Cortex of kidney (tissue), 1 donor: Measurements from ENCODE around the gene TPSD1.
"Not testable (repeated sequence)": the region's sequence is repeated elsewhere in the genome, so short reads cannot be mapped to it uniquely, and the experiment has no call there.

ENCODE experiments used
- DNase-seq: peaks from one replicate; lab custom pipeline; 2025; lab: John Stamatoyannopoulos, UW

Gene TPSD1

GRCh38 chr16:1282324-1282973 is 26.6 kb downstream of the TPSD1 start:
- DNase-seq, result no peak

GRCh38 chr16:1283296-1283695 is 27.4 kb downstream of the TPSD1 start:
- DNase-seq, result no peak

DNA sequence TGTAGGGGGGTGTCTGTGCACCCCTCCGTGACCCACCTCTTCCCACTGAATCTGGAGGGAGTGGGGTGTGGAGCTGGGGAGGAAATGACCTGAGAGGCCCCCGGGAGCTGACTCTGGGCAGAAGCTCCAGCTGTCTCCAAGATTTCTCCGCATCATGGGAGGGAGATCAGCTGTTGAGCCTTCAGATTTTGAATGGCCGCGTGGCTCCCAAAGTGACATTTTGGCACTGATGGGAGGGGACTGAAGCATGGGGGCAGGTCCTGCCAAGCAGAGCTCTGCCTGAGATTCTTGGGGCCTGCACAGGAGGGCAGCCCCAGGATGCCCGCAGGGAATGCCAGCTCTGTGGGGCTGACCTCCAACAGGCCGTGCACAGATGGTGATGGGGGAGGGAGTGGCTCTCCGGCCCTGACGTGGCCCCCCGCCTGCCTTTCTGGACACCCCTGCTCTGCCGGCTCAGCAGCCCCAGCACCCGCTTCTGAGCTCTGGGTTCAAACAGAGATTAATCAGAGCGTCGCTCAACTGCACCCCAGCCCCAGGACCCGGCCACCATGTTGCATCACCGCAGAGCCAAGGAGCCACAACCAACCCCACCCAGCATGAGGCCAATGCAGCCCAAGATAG is 28.2 kb downstream of the TPSD1 start:
- no peak for DNase-seq

- DNase-seq, result no peak
Measured at GRCh38 chr16:1285669-1286512, 30.0 kb downstream of the TPSD1 start.

GRCh38 chr16:1286513-1287094 is 30.7 kb downstream of the TPSD1 start:
- no peak for DNase-seq

GRCh38 chr16:1287982-1288670 is 32.3 kb downstream of the TPSD1 start:
- DNase-seq, result no peak

DNA sequence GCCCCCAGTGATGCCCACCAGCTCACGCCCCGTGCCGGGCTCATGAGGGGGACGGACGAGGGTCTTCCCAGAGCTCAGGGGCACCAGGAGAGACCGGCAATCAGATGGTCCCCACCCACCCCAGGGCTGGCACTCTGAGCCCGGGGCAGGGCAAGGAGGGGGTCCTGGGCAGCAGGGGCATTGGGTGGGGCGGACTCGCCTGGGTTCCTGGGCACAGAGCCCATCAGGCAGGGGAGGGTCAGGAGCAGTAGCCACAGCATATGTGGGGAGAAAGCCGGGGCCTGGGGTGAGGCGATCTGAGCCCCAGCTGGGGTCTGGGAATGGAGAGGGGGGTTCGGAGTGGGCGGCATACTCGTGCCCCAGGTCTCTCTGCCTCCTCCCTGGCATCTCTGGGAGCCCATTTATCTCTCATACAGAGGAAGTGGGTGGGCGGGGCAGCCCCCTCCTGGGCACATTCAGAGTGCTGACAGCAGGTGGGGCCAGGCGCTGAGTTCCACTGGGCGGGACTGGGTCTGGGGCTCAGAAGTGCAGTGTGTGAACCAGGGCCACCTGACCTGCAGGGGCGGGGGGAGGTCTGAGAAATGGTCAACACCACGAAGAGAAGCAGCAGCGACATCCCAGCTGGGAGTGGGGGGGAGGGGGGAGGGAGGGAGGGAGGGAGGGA is 33.1 kb downstream of the TPSD1 start:
- DNase-seq, result no peak

DNA sequence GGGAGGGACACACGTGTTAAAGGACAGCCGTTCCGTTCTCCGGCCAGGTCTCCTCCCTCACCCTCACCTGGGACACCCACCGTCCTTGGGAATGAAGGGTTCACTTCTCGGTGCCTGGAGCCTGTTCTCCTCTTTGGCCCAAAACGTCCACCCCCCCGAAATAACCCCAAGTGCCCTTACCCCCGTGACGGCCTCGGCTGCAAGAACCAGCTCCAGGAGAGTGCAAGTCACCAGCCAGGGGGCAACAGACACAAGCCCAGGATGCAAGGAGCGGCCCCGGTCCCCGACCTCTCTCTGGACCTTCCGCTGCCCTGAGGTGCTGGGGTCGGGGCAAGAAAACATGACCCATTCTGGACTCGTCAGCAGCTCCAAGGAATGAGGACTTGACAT is 33.6 kb downstream of the TPSD1 start:
- no peak for DNase-seq

DNA sequence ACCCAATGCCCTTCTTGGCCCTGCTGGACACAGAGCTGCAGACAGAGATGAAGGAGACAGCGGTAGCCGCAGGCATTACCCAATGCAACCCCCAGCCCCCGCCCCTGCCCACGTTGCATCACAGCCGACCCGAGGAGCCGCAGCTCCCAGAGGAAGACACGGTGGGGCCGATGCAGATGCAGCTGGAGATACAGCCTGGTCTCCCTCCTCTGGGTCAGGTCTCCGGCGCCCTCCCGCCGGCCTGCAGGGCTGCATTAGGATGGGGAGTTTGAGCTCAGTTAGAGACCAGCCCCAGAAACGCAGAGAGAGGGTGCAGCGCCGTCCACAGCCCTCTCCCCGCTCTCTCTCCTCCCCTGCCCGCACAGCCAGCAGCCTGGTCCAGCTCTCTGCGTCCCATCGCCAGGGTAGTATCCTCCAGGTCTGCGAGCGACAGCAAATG is 34.2 kb downstream of the TPSD1 start:
- no peak for DNase-seq

DNA sequence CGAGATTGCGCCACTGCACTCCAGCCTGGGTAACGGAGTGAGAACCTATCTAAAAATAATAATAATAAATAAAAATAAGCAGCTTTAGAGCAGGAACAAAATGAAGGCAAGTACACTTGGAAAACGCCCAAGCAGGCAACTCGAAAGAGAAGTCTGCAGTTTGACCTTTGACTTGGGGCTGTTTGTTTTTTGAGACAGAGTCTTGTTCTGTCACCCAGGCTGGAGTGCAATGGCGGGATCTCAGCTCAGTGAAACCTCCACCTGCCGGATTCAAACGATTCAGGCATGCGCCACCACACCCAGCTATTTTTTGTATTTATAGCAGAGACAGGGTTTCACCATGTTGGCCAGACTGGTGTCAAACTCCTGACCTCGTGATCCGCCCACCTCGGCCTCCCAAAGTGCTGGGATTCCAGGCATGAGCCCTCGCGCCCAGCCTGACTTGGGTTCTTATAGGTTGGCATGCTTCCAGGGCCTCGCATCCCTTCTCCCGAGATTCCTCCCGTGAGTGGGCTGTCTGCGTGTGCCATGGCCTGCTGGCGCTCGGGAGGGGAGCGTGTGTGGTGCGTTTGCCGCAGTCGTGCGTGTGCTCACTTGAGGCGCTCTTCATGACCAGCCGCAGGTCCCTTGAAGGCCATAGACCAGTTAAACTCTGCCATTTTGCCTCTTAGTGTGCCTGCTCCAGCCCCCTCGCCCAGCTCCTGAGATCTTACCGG is 35.1 kb downstream of the TPSD1 start:
- no peak for DNase-seq

- DNase-seq, result no peak
Measured at GRCh38 chr16:1291576-1291974, 35.7 kb downstream of the TPSD1 start.

DNA sequence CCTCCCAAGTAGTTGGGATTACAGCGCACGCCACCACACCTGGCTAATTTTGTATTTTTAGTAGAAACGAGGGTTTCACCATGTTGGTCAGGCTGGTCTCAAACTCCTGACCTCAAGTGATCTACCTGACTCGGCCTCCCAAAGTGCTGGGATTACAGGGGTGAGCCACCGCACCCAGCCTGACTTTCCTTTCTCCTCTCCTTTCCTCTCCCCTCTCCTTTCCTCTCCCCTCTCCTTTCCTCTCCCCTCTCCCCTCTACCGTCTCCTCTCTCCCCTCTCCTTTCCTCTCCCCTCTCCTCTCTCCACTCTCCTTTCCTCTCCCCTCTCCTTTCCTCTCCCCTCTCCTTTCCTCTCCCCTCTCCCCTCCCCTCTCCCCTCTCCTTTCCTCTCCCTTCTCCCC is 36.3 kb downstream of the TPSD1 start:
- DNase-seq, result not testable (repeated sequence)

DNA sequence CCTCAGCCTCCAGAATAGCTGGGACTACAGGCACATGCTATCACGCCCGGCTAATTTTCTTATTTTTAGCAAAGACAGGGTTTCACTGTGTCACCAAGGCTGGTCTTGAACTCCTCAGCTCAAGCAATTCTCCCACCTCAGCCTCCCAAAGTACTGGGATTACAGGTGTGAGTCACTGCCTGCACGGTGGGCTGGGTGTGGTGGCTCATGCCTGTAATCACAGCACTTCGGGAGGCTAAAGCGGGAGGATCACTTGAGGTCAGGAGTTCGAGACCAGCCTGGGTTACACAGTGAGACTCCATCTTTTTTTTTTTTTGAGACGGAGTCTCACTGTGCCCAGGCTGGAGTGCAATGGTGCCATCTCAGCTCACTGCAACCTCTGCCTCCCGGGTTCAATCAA is 36.9 kb downstream of the TPSD1 start:
- DNase-seq, result not testable (repeated sequence)

DNA sequence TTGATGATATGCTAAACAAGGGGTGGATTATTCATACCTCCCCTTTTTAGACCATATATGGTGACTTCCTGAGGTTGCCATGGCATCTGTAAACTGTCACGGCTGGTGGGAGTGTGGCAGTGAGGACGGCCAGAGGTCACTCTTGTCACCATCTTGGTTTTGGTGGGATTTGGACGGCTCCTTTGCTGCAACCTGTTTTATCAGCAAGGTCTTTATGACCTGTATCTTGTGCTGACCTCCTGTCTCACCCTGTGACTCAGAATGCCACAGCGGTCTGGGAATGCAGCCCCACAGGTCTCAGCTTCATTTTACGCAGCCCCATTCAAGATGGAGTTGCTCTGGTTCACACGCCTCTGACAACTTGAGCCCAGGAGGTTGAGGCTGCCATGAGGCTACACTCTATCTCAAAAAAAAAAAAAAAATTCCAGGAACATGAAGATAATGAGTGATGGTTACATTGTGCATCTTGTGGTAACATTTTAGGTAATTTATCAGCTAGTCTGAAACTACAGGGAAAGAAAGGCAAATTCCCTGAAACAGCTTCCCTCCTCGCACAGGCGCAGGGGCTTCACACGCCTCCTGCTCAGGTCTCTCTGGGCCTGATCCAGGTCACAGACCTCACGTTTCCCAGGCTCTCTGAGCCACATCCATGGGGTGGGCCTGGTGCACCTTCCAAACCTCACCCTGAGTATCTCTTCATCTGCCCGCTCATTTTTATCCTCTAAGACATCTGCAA is 38.2 kb downstream of the TPSD1 start:
- DNase-seq, result no peak

- no peak for DNase-seq
Measured at GRCh38 chr16:1295465-1295864, 39.6 kb downstream of the TPSD1 start.

DNA sequence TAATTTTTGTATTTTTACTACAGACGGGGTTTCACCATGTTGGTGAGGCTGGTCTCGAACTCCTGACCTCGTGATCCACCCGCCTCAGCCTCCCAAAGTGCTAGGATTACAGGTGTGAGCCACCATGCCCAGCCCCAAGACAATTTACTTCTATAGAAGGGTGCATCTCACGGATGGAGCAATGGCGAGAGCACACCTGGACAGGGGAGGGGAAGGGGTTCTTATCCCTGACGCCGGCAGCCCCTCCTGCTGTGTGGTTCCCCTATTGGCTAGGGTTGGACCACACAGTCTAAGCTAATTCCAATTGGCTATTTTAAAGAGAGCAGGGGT is 40.8 kb downstream of the TPSD1 start:
- DNase-seq, result not testable (repeated sequence)

DNA sequence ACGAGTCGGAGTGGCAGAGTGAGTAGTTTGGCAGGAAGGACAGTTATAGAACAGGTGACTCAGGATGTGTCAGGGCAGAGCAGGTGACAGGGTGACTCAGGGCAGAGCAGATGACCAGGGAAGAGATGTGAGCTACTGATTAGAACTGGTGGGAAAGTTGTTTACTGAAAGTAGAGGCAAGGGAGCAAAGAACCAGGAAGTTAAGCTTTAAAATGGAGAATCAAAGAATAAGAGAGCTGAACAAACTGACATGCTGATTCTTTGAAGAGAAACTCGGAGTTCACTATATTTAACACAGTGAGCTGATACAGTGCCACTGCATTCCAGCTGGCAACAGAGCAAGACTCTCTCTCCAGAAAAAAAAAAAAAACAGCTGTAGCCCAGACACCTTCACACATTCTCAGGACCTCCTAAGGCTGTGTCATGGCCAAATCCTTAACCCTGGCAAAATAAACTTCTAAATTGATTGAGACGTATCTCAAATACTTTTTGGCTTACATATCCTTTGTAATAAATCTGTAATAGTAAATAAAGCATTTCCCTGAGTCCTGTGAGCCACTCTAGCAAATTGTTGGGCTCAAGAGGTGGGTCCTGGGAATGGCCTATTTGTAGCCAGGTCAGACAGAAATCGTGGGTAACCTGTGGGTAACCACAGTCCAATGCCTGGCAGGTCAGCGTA is 41.3 kb downstream of the TPSD1 start:
- no peak for DNase-seq

- DNase-seq, result no peak
Measured at GRCh38 chr16:1298406-1298805, 42.5 kb downstream of the TPSD1 start.

DNA sequence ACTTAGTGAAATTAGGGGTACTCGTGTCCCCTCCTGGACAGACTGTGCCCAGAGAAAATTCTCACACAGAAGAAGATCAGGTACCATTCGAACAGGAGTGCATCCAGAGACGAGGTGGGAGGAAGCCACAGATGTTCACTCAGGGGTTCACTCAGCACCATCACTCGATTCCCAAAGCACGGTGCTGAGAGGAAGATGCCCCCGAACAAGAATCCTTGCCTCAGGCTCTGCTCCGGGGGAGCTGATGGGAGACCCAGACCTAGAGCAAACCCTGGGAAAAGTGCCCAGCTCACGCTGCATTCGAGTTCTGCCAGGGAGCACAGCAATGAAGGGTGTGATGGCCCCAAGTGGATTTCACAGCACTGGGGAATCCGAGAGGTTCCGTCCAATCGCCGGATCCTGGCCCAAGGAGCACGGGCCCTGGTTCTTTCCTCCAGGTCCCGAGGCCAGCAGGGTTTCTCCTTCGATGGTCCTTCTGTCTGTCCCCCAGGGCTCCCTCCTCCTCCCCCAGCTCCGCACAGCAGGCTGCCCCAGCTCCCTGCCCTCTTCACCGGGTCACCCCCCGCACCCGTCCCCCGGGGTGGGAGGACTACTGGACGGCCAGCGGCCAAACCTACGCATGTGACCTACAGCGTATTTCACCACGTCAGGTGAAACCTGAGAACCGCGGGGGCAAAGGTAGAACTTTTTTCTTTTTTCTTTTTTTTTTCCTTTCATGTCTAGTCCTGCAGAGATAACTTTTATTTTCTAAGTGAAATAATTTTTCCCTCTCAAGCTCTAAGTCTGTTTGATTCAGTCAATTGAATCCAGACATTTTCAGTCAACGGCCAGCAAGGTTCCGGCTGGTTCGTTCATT is 43.4 kb downstream of the TPSD1 start:
- no peak for DNase-seq
